CD4-positive, alpha-beta T cell treated with Interleukin-15 for 1 hour (primary cell): Measurements from ENCODE around the gene KAT5.
"Not testable (repeated sequence)": the region's sequence is repeated elsewhere in the genome, so short reads cannot be mapped to it uniquely, and the experiment has no call there.

ENCODE experiments used
- DNase-seq: peaks from one replicate; pipeline ENCODE4 v3.0.0-alpha.2; 2020

KAT5 gene

DNA sequence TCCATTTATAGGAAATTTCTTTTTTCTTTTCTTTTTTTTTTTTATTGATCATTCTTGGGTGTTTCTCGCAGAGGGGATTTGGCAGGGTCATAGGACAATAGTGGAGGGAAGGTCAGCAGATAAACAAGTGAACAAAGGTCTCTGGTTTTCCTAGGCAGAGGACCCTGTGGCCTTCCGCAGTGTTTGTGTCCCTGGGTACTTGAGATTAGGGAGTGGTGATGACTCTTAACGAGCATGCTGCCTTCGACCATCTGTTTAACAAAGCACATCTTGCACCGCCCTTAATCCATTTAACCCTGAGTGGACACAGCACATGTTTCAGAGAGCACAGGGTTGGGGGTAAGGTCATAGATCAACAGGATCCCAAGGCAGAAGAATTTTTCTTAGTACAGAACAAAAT, 50.1 kb downstream of the KAT5 start:
- not testable (repeated sequence) for DNase-seq

DNA sequence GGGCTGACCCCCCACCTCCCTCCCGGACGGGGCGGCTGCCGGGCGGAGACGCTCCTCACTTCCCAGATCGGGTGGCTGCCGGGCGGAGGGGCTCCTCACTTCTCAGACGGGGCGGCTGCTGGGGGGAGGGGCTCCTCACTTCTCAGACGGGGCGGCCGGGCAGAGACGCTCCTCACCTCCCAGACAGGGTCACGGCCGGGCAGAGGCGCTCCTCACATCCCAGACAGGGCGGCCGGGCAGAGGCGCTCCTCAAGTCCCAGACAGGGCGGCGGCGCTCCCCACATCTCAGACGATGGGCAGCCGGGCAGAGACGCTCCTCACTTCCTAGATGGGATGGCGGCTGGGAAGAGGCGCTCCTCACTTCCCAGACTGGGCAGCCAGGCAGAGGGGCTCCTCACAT, 50.8 kb downstream of the KAT5 start:
- DNase-seq, result not testable (repeated sequence)

DNA sequence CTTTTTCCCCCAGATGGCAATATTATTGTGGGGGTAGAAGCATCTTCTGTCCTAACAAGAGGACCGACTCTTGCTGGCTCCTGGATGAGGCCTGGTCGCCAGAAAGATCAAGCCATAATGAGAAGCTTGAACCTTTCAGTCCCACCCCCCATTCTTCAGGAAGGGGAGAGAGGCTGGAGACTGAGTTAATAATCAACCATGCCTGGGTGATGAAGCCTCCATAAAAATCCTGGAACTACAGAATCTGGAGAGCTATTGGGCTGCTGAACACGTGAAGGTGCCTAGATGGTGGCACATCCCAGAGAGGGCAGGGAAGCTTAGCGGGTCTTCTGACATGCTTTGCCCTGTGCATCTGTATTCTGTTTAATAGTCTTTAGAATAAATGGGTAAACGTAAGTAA, 52.4 kb downstream of the KAT5 start:
- no peak for DNase-seq

DNA sequence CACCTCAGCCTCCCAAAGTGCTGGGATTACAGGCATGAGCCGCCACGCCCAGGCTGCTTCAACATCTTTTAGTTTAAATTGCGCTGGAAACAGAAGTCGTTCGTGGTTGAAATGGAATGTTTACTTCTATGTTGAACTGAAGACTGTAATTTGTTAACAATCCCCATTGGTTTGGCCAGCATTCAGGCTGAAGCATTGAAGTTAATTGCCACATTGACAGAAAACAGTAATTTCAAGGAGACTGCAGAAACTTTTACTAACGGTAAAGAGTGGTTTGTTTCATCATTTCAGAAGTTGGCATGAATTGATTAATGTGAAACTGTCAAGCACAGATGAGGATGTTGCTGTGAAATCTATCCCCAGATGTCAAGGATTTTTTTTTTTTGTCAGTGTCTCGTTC, 54.5 kb downstream of the KAT5 start:
- DNase-seq, result no peak

DNA sequence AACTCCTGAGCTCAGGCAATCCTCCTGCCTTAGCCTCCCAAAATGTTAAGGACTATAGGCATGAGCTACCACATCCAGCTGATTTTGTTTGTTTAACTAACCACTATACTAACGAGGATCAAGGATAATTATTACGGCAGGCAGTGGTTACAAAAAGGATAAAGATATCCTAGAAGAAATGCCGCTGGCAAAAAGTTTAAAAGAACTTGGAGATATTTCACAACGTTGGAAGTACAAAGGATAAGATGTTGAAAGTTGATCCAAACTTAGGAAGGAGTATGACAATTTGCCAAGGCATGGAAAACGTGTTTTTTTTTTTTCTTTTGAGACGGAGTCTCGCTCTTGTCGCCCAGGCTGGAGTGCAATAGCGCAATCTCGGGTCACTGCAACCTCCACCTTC, 55.4 kb downstream of the KAT5 start:
- DNase-seq, result no peak

DNA sequence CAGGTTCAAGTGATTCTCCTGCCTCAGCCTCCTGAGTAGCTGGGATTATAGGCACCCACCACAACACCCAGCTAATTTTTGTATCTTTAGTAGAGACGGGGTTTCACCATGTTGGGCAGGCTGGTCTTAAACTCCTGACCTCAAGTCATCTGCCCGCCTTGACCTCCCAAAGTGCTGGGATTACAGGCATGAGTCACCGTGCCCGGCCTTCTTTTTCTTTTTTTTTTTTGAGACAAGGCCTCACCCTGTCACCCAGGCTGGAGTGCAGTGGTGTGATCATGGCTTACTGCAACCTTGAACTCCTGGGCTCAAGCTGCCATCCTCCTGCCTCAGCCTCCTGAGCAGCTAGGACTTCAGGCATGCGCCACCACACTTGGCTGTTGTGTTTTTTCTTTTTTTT, 55.8 kb downstream of the KAT5 start:
- DNase-seq, result not testable (repeated sequence)
